ENCODE results near the gene C11orf24.
"Not testable (repeated sequence)": the region's sequence is repeated elsewhere in the genome, so short reads cannot be mapped to it uniquely, and the experiment has no call there.

The C11orf24 gene

DNA sequence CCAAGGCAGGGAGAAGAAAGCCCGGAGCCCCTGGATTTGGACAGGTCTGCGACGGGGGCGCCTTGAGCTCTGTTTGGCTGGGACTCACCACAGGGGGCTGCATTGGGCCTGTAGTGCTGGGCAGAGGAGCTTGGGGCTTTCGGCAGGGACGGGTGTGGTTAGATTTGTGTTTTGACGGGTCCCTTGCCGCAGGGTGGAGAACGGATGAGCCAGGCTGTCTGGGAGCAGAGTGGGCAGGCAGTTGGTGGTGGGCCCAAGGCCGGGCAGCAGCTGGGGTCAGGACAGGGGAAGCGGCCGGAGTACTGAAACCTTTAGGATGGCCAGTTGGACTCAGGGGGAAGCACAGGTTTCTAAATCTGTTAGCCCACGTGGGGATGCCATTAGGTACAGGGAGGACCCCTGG is 13.4 kb downstream of the C11orf24 start:
- Mint-ChIP-seq H3K4me3 (no peak overlapping the region), H3K4me1 (ENCODE audit: low read depth) (peaks cover 1% of the 10 kb centered on the region), H3K36me3 (ENCODE audit: low read depth) (peaks cover 14% of the 10 kb centered on the region), H3K27me3 (ENCODE audit: low read depth) (no peaks in the 10 kb centered on the region), H3K9me3 (no peaks in the 10 kb centered on the region), H3K27ac (no peak overlapping the region)
- DNase-seq (ENCODE audit: low spot score), result no peak

DNA sequence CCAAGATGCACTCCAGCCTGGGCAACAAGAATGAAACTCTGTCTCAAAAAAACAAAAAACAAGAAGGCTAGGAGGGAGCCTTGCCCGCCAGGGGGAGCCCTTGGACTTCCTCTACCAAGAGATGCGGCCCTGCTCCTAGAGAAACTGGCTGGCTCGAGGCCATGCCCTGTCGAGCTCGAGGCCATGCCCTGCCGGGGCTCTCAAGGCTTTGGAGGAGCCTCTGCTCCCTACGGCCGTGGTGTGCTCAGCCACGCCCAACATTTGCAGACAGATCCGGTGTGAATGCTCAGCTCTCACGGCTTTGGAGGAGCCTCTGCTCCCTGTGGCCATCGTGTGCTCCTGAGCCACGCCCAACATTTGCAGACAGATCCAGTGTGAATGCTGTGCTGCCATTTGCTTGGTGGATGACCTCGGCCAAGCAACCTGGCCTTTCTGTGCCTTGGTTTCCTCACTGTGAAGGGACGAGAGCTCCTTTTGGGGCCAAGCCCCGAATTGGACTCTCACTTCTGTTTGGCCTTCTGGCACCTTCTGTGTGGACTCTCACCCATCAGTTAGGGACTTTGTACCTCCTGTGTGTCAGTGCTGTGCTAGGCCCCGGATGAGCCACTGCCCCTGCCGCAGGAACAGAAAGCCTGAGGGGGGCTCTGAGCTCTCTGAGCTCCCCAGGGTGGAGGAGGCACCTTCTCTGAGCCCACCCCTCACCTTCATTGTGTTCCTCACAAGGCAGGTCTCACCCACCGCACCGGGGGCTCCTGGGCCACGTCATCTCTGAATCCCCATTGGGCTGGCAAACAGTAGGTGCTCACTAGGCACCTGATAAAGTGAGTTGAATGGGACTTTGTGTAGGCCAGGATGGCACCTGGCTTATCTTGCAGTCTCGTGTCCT is 14.1 kb downstream of the C11orf24 start:
- DNase-seq (ENCODE audit: low spot score), result peak; percentile 81
- no peaks in the 10 kb centered on the region for H3K27me3 Mint-ChIP-seq (ENCODE audit: low read depth)
- H3K4me3 Mint-ChIP-seq, result no peak overlapping the region
- H3K4me1 Mint-ChIP-seq (ENCODE audit: low read depth), result peaks cover 1% of the 10 kb centered on the region
- H3K27ac Mint-ChIP-seq, result no peak overlapping the region
- H3K36me3 Mint-ChIP-seq (ENCODE audit: low read depth), result peaks cover 10% of the 10 kb centered on the region
- no peaks in the 10 kb centered on the region for H3K9me3 Mint-ChIP-seq

DNA sequence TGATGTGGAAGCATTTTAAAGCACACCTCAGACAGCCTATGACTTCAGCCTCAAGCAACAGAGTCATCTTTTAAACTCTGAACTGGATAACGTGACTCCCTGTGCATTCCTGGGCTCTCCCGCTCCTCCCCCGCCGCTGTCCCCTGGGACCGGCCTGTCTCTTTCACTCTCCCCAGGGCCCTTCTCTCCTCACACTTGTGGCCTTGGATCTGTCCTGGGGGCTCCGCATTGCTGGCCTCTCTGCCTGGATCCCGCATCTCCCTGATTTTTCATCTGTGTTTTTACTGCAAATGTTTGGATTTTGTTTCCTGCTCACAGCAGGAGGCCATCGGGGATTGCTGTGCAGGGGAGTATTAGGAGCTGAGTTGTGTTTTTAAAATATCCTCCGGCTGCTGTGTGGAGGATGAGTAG is 15.4 kb downstream of the C11orf24 start:
- Mint-ChIP-seq H3K36me3 (ENCODE audit: low read depth) (peaks cover 6% of the 10 kb centered on the region), H3K4me3 (no peak overlapping the region), H3K4me1 (ENCODE audit: low read depth) (peaks cover 1% of the 10 kb centered on the region), H3K9me3 (no peaks in the 10 kb centered on the region), H3K27ac (no peak overlapping the region), H3K27me3 (ENCODE audit: low read depth) (no peaks in the 10 kb centered on the region)
- no peak for DNase-seq (ENCODE audit: low spot score)

DNA sequence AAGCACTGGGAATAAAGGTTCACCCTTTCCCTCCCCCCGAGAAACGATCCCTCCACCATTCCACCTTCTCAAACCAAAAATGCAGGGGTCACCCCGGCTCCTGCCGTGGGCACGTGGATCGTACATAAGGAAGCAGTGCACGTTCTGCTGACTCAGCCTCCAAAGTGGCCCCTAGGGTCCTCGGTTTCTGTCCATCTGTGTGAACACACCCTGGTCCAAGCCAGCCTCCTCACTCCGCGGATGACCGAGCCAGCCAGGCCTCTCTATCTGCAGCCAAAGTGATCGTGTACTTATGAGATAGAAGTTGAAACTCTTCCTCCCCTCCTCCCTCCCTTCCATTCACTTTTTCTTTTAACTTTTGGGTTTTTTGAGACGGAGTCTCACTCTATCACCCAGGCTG is 16.2 kb downstream of the C11orf24 start:
- Mint-ChIP-seq H3K4me3 (no peak overlapping the region), H3K27me3 (ENCODE audit: low read depth) (no peaks in the 10 kb centered on the region), H3K4me1 (ENCODE audit: low read depth) (peaks cover 1% of the 10 kb centered on the region), H3K36me3 (ENCODE audit: low read depth) (peaks cover 2% of the 10 kb centered on the region), H3K27ac (no peak overlapping the region), H3K9me3 (no peaks in the 10 kb centered on the region)
- no peak for DNase-seq (ENCODE audit: low spot score)

- Mint-ChIP-seq H3K9me3 (peaks cover 9% of the 10 kb centered on the region), H3K36me3 (ENCODE audit: low read depth) (no peaks in the 10 kb centered on the region), H3K27ac (no peak overlapping the region), H3K4me1 (ENCODE audit: low read depth) (peaks cover 1% of the 10 kb centered on the region), H3K27me3 (ENCODE audit: low read depth) (no peaks in the 10 kb centered on the region), H3K4me3 (no peak overlapping the region)
- DNase-seq (ENCODE audit: low spot score), result no peak
Measured at GRCh38 chr11:68254421-68254820, 17.4 kb downstream of the C11orf24 start.

GRCh38 chr11:68251765-68252164 is 20.0 kb downstream of the C11orf24 start:
- no peaks in the 10 kb centered on the region for H3K4me1 Mint-ChIP-seq (ENCODE audit: low read depth)

GRCh38 chr11:68244912-68245311 is 26.9 kb downstream of the C11orf24 start:
- H3K27ac Mint-ChIP-seq; H3K27me3 Mint-ChIP-seq (ENCODE audit: low read depth): not testable (repeated sequence)

More at GRCh38 chr11:68251765-68252164, 20.0 kb downstream of the C11orf24 start:
- Mint-ChIP-seq H3K36me3 (ENCODE audit: low read depth) (no peaks in the 10 kb centered on the region), H3K4me3 (no peak overlapping the region), H3K9me3 (peaks cover 18% of the 10 kb centered on the region), H3K27me3 (ENCODE audit: low read depth) (no peaks in the 10 kb centered on the region), H3K27ac (no peak overlapping the region)
- no peak for DNase-seq (ENCODE audit: low spot score)

GRCh38 chr11:68243847-68244246 is 27.9 kb downstream of the C11orf24 start:
- not testable (repeated sequence) for H3K27ac Mint-ChIP-seq; DNase-seq (ENCODE audit: low spot score); H3K36me3 Mint-ChIP-seq (ENCODE audit: low read depth); H3K4me3 Mint-ChIP-seq; H3K9me3 Mint-ChIP-seq; H3K4me1 Mint-ChIP-seq (ENCODE audit: low read depth); H3K27me3 Mint-ChIP-seq (ENCODE audit: low read depth)

More at GRCh38 chr11:68244912-68245311, 26.9 kb downstream of the C11orf24 start:
- peaks cover 13% of the 10 kb centered on the region for H3K9me3 Mint-ChIP-seq
- not testable (repeated sequence) for H3K36me3 Mint-ChIP-seq (ENCODE audit: low read depth); H3K4me1 Mint-ChIP-seq (ENCODE audit: low read depth); DNase-seq (ENCODE audit: low spot score); H3K4me3 Mint-ChIP-seq

- Mint-ChIP-seq H3K4me1 (ENCODE audit: low read depth) (no peaks in the 10 kb centered on the region), H3K9me3 (peaks cover under 1% of the 10 kb centered on the region), H3K36me3 (ENCODE audit: low read depth) (no peaks in the 10 kb centered on the region), H3K4me3 (no peak overlapping the region), H3K27ac (no peak overlapping the region), H3K27me3 (ENCODE audit: low read depth) (peaks cover 11% of the 10 kb centered on the region)
- no peak for DNase-seq (ENCODE audit: low spot score)
Measured at GRCh38 chr11:68242616-68243015, 29.2 kb downstream of the C11orf24 start.

- no peaks in the 10 kb centered on the region for H3K36me3 Mint-ChIP-seq (ENCODE audit: low read depth)
- no peak overlapping the region for H3K27ac Mint-ChIP-seq
- peaks cover 6% of the 10 kb centered on the region for H3K27me3 Mint-ChIP-seq (ENCODE audit: low read depth)
- H3K9me3 Mint-ChIP-seq, result peaks cover 28% of the 10 kb centered on the region
- no peaks in the 10 kb centered on the region for H3K4me1 Mint-ChIP-seq (ENCODE audit: low read depth)
- no peak for DNase-seq (ENCODE audit: low spot score)
- H3K4me3 Mint-ChIP-seq, result no peak overlapping the region
Measured at GRCh38 chr11:68231621-68232020, 40.2 kb downstream of the C11orf24 start.

DNA sequence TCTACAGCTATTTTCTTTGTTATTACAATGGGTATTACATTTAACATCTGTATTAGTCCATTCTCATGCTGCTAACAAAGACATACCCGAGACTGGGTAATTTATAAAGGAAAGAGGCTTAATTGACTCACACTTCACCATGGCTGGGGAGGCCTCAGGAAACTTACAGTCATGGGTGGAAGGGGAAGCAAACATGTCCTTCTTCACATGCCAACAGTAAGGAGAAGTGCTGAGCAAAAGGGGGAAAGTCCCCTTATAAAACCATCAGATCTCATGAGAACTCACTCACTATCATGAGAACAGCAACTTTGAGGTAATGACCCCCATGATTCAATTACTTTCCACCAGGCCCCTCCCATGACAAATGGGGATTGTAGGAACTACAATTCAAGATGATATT is 42.2 kb downstream of the C11orf24 start:
- Mint-ChIP-seq H3K36me3 (ENCODE audit: low read depth) (no peaks in the 10 kb centered on the region), H3K9me3 (peaks cover 31% of the 10 kb centered on the region), H3K4me1 (ENCODE audit: low read depth) (no peaks in the 10 kb centered on the region), H3K27me3 (ENCODE audit: low read depth) (peaks cover 6% of the 10 kb centered on the region), H3K4me3 (no peak overlapping the region), H3K27ac (no peak overlapping the region)
- no peak for DNase-seq (ENCODE audit: low spot score)

- no peaks in the 10 kb centered on the region for H3K27me3 Mint-ChIP-seq (ENCODE audit: low read depth)
- peaks cover 29% of the 10 kb centered on the region for H3K9me3 Mint-ChIP-seq
- H3K4me1 Mint-ChIP-seq (ENCODE audit: low read depth), result peaks cover 2% of the 10 kb centered on the region
- H3K4me3 Mint-ChIP-seq, result no peak overlapping the region
- no peak overlapping the region for H3K27ac Mint-ChIP-seq
- no peaks in the 10 kb centered on the region for H3K36me3 Mint-ChIP-seq (ENCODE audit: low read depth)
- DNase-seq (ENCODE audit: low spot score), result no peak
Measured at GRCh38 chr11:68226421-68226820, 45.4 kb downstream of the C11orf24 start.

DNA sequence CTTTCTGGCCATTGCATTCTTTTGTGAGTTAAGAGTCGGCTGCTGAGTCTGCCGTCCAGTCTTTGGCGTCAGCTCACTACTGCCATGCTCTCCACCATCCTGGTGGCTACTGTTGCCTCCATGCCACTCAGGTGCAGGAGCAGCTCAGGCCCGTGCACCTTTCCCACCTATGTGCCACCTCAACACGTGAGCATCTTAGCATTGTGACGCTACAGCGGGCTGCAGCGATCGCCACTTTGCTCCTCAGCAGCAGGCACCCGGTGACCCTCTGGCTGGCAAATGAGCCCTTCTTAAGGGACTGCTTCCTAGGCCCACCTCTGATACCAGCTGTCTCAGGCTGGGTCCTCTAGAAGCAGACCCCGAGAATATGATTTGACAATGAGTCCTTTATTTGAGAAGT is 47.2 kb downstream of the C11orf24 start:
- H3K27me3 Mint-ChIP-seq (ENCODE audit: low read depth), result peaks cover 3% of the 10 kb centered on the region
- peaks cover 18% of the 10 kb centered on the region for H3K9me3 Mint-ChIP-seq
- DNase-seq (ENCODE audit: low spot score), result no peak
- no peak overlapping the region for H3K27ac Mint-ChIP-seq
- no peaks in the 10 kb centered on the region for H3K36me3 Mint-ChIP-seq (ENCODE audit: low read depth)
- H3K4me3 Mint-ChIP-seq, result no peak overlapping the region
- peaks cover 2% of the 10 kb centered on the region for H3K4me1 Mint-ChIP-seq (ENCODE audit: low read depth)

GRCh38 chr11:68223275-68223674 is 48.5 kb downstream of the C11orf24 start:
- no peak for DNase-seq (ENCODE audit: low spot score)
- H3K27me3 Mint-ChIP-seq (ENCODE audit: low read depth), result peaks cover 4% of the 10 kb centered on the region
- H3K36me3 Mint-ChIP-seq (ENCODE audit: low read depth), result no peaks in the 10 kb centered on the region
- H3K9me3 Mint-ChIP-seq, result peaks cover 7% of the 10 kb centered on the region
- H3K4me3 Mint-ChIP-seq, result no peak overlapping the region
- H3K4me1 Mint-ChIP-seq (ENCODE audit: low read depth), result peaks cover 2% of the 10 kb centered on the region
- no peak overlapping the region for H3K27ac Mint-ChIP-seq

DNA sequence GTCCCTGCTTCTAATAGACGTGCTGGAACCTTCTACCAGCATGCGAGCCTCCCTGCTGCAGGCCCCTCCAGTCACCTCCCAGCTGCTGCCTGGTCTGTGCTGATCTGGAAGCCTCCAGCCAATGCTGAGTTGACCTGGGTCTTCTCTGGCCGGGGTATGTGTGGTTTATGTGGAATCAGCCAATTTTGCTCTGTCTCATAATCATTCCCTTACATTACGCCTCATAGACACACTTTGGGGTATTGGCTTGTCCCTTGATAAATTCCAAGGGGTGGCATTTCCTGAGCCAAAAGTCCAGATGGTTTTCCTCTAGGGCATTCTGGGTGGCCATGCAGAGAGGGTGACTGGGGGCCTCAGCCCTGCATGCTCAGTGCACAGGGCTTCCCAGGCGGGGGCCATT is 50.4 kb downstream of the C11orf24 start:
- peaks cover 7% of the 10 kb centered on the region for H3K27me3 Mint-ChIP-seq (ENCODE audit: low read depth)
- H3K4me1 Mint-ChIP-seq (ENCODE audit: low read depth), result peaks cover 2% of the 10 kb centered on the region
- no peak for DNase-seq (ENCODE audit: low spot score)
- no peak overlapping the region for H3K4me3 Mint-ChIP-seq
- peaks cover 3% of the 10 kb centered on the region for H3K9me3 Mint-ChIP-seq
- no peak overlapping the region for H3K27ac Mint-ChIP-seq
- H3K36me3 Mint-ChIP-seq (ENCODE audit: low read depth), result no peaks in the 10 kb centered on the region
